T-cell (primary cell): ENCODE data around the gene COPS3. TPM values are rescaled to one million over a fixed set of nuclear protein-coding genes. Genes with fewer than 3 reads are reported as not detected.
"Not testable (repeated sequence)": the region's sequence is repeated elsewhere in the genome, so short reads cannot be mapped to it uniquely, and the experiment has no call there.

Source experiments
- ATAC-seq, 4 experiments: fragments of 200-7000 bp in 3 of 4; fragments of 150-1000 bp in 1 of 4; cut with Tn5 transposase; replicated peaks in 1 of 4; 1 replicate in 3 of 4; 2 replicates in 1 of 4; pipeline ENCODE4 v1.10.0; 2021; ENCODE audit warnings: moderate library complexity in 3 of 4, mild to moderate bottlenecking in 2 of 4, moderate number of reproducible peaks in 1 of 4
- CTCF ChIA-PET, 2 donors: fragments of 300-600 bp; sonication (Branson Sonifier 250); formaldehyde crosslinking; loops; one replicate each; lab custom pipeline; 2022; ENCODE audit warnings: antibody characterized with exemption in 2 of 2; lab: Charles Lee
- POLR2A ChIA-PET, 2 donors: fragments of 300-600 bp; sonication (Branson Sonifier 250); formaldehyde crosslinking; loops; one replicate each; lab custom pipeline; 2022; ENCODE audit warnings: antibody characterized with exemption in 2 of 2; lab: Charles Lee
- DNase-seq, 35 experiments: peaks; one replicate each; pipeline versions ENCODE4 v3.0.0 to v3.0.0-alpha.2; 2013 to 2023
- H3K27ac ChIP-seq: one replicate; pipeline ENCODE4 v1.5.1; 2013; ENCODE audit warnings: low read length
- H3K27me3 ChIP-seq, 2 experiments: replicated peaks in 1 of 2; 1 replicate in 1 of 2; 2 replicates in 1 of 2; pipeline versions ENCODE4 v1.6.1 to v1.7.0; 2013; ENCODE audit warnings: low read length in 1 of 2, mixed read lengths in 1 of 2; ENCODE audit not compliant: control insufficient read depth in 2 of 2, insufficient read depth in 2 of 2; ENCODE audit errors: extremely low read depth in 1 of 2
- H3K36me3 ChIP-seq, 2 donors: 1 replicate in 1 of 2; 2 replicates in 1 of 2; pipeline versions ENCODE4 v1.6.1 to v1.7.0; 2013; ENCODE audit warnings: low read length in 1 of 2; ENCODE audit not compliant: control insufficient read depth in 2 of 2, insufficient read depth in 1 of 2; ENCODE audit errors: extremely low read depth in 1 of 2
- H3K4me1 ChIP-seq, 2 experiments: 1 replicate in 1 of 2; 2 replicates in 1 of 2; pipeline versions ENCODE4 v1.6.1 to v1.7.0; 2013; ENCODE audit warnings: low read length in 2 of 2, mixed read lengths in 1 of 2; ENCODE audit not compliant: insufficient read depth in 2 of 2, control insufficient read depth in 1 of 2; ENCODE audit errors: extremely low read depth in 1 of 2
- H3K4me3 ChIP-seq, 2 donors: 1 replicate in 1 of 2; 2 replicates in 1 of 2; pipeline versions ENCODE4 v1.5.1 to v1.7.0; 2013; ENCODE audit warnings: mild to moderate bottlenecking in 2 of 2, low read length in 1 of 2, moderate library complexity in 1 of 2; ENCODE audit not compliant: control insufficient read depth in 1 of 2; ENCODE audit errors: extremely low read depth in 1 of 2
- H3K9me3 ChIP-seq: 2 replicates; pipeline ENCODE4 v1.7.0; 2013
- H3K27ac Mint-ChIP-seq, 2 donors: one replicate each; pipeline ENCODE4 v1.8.0; 2020 to 2021; ENCODE audit warnings: mild to moderate bottlenecking in 2 of 2, mixed read lengths in 2 of 2
- H3K27me3 Mint-ChIP-seq, 2 donors: one replicate each; pipeline ENCODE4 v1.8.0; 2021 to 2022; ENCODE audit warnings: mixed read lengths in 2 of 2
- H3K36me3 Mint-ChIP-seq: one replicate; pipeline ENCODE4 v1.8.0; 2021; ENCODE audit warnings: mixed read lengths
- H3K4me1 Mint-ChIP-seq, 3 donors: one replicate each; pipeline ENCODE4 v1.8.0; 2020 to 2022; ENCODE audit warnings: mixed read lengths in 3 of 3, mild to moderate bottlenecking in 1 of 3
- H3K4me3 Mint-ChIP-seq, 3 donors: one replicate each; pipeline ENCODE4 v1.8.0; 2020 to 2022; ENCODE audit warnings: mild to moderate bottlenecking in 3 of 3, mixed read lengths in 3 of 3, moderate library complexity in 3 of 3
- H3K9me3 Mint-ChIP-seq, 3 donors: one replicate each; pipeline ENCODE4 v1.8.0; 2020 to 2022; ENCODE audit warnings: mixed read lengths in 3 of 3
- WGBS: methylation state at CpG from one replicate; pipeline ENCODE4 v1.1.5; 2013; ENCODE audit warnings: missing lambda C conversion rate; ENCODE audit not compliant: insufficient coverage; 5-methylcytosine and 5-hydroxymethylcytosine counted together
- total RNA-seq, 35 experiments: library from RNA in 6 of 35; stranded (reverse) in 6 of 35; fragments of 120-200 nt in 1 of 35; gene quantifications; one replicate each; pipeline versions ENCODE4 v1.2.1 to v1.2.4 and lab custom pipeline; 2013 to 2026

Gene COPS3
- total RNA-seq, 5 donors from 2014 or later (not counting 1 experiment from before 2014, with no cell fraction given): 50.7 to 77.2 (median 55.6) TPM

- not testable (repeated sequence) for DNase-seq, H3K9me3 Mint-ChIP-seq, H3K27ac ChIP-seq, H3K27me3 Mint-ChIP-seq, ATAC-seq, H3K27ac Mint-ChIP-seq, H3K4me3 ChIP-seq, H3K9me3 ChIP-seq, H3K27me3 ChIP-seq, H3K4me3 Mint-ChIP-seq
- ChIA-PET CTCF (interaction anchor here in 1 of 2 donors (0.6 kb wide), 1 partner anchor 114 kb away, joined by 6 read pairs; no protein-coding TSS in a partner anchor), POLR2A (interaction anchor here in 1 of 2 donors (0.6 kb wide), 1 partner anchor 249 kb away, joined by 4 read pairs; no protein-coding TSS in a partner anchor)
- WGBS: 90% methylated on average over 2 of the region's 5 CpGs
- Histone ChIP-seq H3K4me1 (peaks cover 16 to 25% of the 10 kb centered on the region in 2 experiments), H3K36me3 (peaks cover 0 to 26% of the 10 kb centered on the region in 2 donors)
- H3K4me1 Mint-ChIP-seq: peaks cover 45 to 52% (median 51%) of the 10 kb centered on the region in 3 donors
- H3K36me3 Mint-ChIP-seq: peaks cover 11% of the 10 kb centered on the region
These were observed 3.6 kb downstream of the COPS3 start for GRCh38 chr17:17277431-17277830.

GRCh38 chr17:17275971-17276370 is 5.1 kb downstream of the COPS3 start:
- DNase-seq (no peak), ATAC-seq (no peak)
- Mint-ChIP-seq H3K36me3 (peaks cover 11% of the 10 kb centered on the region), H3K9me3 (no peaks in the 10 kb centered on the region), H3K27me3 (no peaks in the 10 kb centered on the region), H3K4me3 (no peak overlapping the region), H3K27ac (no peak overlapping the region), H3K4me1 (peaks cover 36 to 38% (median 37%) of the 10 kb centered on the region in 3 donors)
- no peak overlapping the region for H3K4me3 ChIP-seq
- ChIA-PET POLR2A (interaction anchor here in 1 of 2 donors (1.0 kb wide), 1 partner anchor 35 kb away, joined by 3 read pairs; no protein-coding TSS in a partner anchor), CTCF (interaction anchor here (0.6 kb wide), 2 partner anchors 20 to 75 kb away, joined by 3 to 4 read pairs; no protein-coding TSS in a partner anchor)
- H3K4me1 ChIP-seq: peaks cover 10 to 17% of the 10 kb centered on the region in 2 experiments
- 63% methylated on average over 4 of the region's 6 CpGs for WGBS
- no peak overlapping the region for H3K27ac ChIP-seq
- no peaks in the 10 kb centered on the region for H3K27me3 ChIP-seq
- peaks cover 0 to 32% of the 10 kb centered on the region in 2 donors for H3K36me3 ChIP-seq
- no peaks in the 10 kb centered on the region for H3K9me3 ChIP-seq

GRCh38 chr17:17269926-17270773 is 10.9 kb downstream of the COPS3 start:
- POLR2A ChIA-PET: no interaction called here
- CTCF ChIA-PET: interaction anchor here (0.5 to 1.1 kb wide), 4 partner anchors 11 to 760 kb away, joined by 3 to 8 read pairs (median 5); partner anchors contain the start of gene COPS3 (in 1 of the 2)
- Mint-ChIP-seq H3K27me3 (no peaks in the 10 kb centered on the region), H3K4me1 (peaks cover 2 to 5% (median 4%) of the 10 kb centered on the region in 3 donors), H3K27ac (no peak overlapping the region), H3K9me3 (no peaks in the 10 kb centered on the region), H3K36me3 (peaks cover 35% of the 10 kb centered on the region), H3K4me3 (no peak overlapping the region)
- Histone ChIP-seq H3K4me1 (no peaks in the 10 kb centered on the region), H3K36me3 (peaks cover 3 to 56% of the 10 kb centered on the region in 2 donors), H3K4me3 (no peak overlapping the region), H3K27ac (no peak overlapping the region), H3K9me3 (no peaks in the 10 kb centered on the region), H3K27me3 (no peaks in the 10 kb centered on the region)
- ATAC-seq (no peak), DNase-seq (peak in 12 of 35 experiments; percentile 4 to 31 (median 21))
- 100% methylated on average over 1 of the region's 9 CpGs for WGBS

DNA sequence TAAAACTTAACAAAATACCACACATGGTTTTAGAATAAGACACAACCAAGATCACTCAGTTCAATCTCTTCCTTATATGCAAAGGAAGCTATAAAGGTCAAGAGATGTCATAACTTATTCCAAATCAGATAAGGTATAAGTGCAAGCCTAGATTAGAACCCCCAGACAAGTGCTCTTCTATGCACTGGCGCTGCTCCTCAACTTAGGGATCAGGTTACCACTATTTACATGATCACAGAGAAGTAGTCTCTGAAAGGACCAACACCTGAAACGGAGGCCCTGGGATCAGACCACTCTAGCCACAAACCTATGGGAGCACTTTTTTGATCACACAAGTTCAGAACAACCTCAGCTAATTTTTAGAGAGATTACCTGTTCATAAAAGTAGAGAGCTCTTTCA is 16.6 kb downstream of the COPS3 start:
- H3K4me1 Mint-ChIP-seq: no peaks in the 10 kb centered on the region
- H3K4me3 Mint-ChIP-seq: no peak overlapping the region
- Histone ChIP-seq H3K4me1 (no peaks in the 10 kb centered on the region), H3K4me3 (no peak overlapping the region), H3K27ac (no peak overlapping the region), H3K27me3 (no peaks in the 10 kb centered on the region), H3K36me3 (peaks cover 3 to 59% of the 10 kb centered on the region in 2 donors), H3K9me3 (no peaks in the 10 kb centered on the region)
- ATAC-seq (no peak), DNase-seq (no peak)
- H3K9me3 Mint-ChIP-seq: no peaks in the 10 kb centered on the region
- no peaks in the 10 kb centered on the region for H3K27me3 Mint-ChIP-seq
- no CpG with 5 or more reads among the region's 2 CpGs for WGBS
- ChIA-PET CTCF (interaction anchor here in 1 of 2 donors (0.6 kb wide), 1 partner anchor 151 kb away, joined by 10 read pairs; no protein-coding TSS in a partner anchor), POLR2A (no interaction called here)
- H3K27ac Mint-ChIP-seq: no peak overlapping the region
- peaks cover 41% of the 10 kb centered on the region for H3K36me3 Mint-ChIP-seq

GRCh38 chr17:17258998-17259397 is 22.0 kb downstream of the COPS3 start:
- Mint-ChIP-seq H3K4me1 (peaks cover 0 to 2% (median 0%) of the 10 kb centered on the region in 3 donors), H3K27ac (no peak overlapping the region), H3K27me3 (no peaks in the 10 kb centered on the region), H3K9me3 (no peaks in the 10 kb centered on the region), H3K4me3 (peak overlapping the region in 1 of 3 donors; percentile 17), H3K36me3 (peaks cover 46% of the 10 kb centered on the region)
- Histone ChIP-seq H3K27me3 (no peaks in the 10 kb centered on the region), H3K27ac (no peak overlapping the region), H3K4me3 (no peak overlapping the region), H3K4me1 (no peaks in the 10 kb centered on the region), H3K9me3 (no peaks in the 10 kb centered on the region), H3K36me3 (peaks cover 7 to 65% of the 10 kb centered on the region in 2 donors)
- no peak for DNase-seq
- 100% methylated on average over 4 of the region's 4 CpGs for WGBS
- no peak for ATAC-seq
- POLR2A ChIA-PET: interaction anchor here in 1 of 2 donors (0.6 to 0.8 kb wide), 2 partner anchors 15 to 64 kb away, joined by 3 read pairs; no protein-coding TSS in a partner anchor
- CTCF ChIA-PET: interaction anchor here in 1 of 2 donors (0.5 kb wide), 1 partner anchor 61 kb away, joined by 5 read pairs; no protein-coding TSS in a partner anchor

DNA sequence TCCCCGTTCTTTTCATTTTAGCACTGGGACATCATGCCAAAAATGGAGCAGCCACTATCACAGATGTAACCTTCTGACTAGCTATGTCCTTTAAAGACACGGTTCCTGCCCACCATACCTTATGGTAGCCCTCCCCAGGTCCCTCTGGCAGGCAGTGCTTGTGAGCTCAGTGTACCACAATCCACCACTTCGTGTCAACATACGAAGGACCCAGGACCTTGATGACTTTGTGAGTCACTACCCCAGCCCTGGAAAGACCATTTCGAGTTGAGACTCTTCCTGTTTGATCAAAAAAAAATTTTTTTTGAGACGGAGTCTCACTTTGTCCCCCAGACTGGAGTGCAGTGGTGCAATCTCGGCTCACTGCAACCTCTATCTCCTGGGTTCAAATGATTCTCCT is 23.0 kb downstream of the COPS3 start:
- no peak overlapping the region for H3K27ac Mint-ChIP-seq
- ATAC-seq (no peak), DNase-seq (no peak)
- no peaks in the 10 kb centered on the region for H3K4me1 ChIP-seq
- H3K9me3 Mint-ChIP-seq: no peaks in the 10 kb centered on the region
- no peaks in the 10 kb centered on the region for H3K27me3 ChIP-seq
- no peak overlapping the region for H3K4me3 Mint-ChIP-seq
- H3K9me3 ChIP-seq: no peaks in the 10 kb centered on the region
- peaks cover 49% of the 10 kb centered on the region for H3K36me3 Mint-ChIP-seq
- ChIA-PET CTCF (no interaction called here), POLR2A (interaction anchor here in 1 of 2 donors (0.7 kb wide), 1 partner anchor 30 kb away, joined by 3 read pairs; no protein-coding TSS in a partner anchor)
- 88% methylated on average over 7 of the region's 7 CpGs for WGBS
- H3K4me1 Mint-ChIP-seq: peaks cover 0 to 6% (median 4%) of the 10 kb centered on the region in 3 donors
- no peak overlapping the region for H3K4me3 ChIP-seq
- H3K27me3 Mint-ChIP-seq: no peaks in the 10 kb centered on the region
- H3K36me3 ChIP-seq: peaks cover 12 to 70% of the 10 kb centered on the region in 2 donors
- H3K27ac ChIP-seq: no peak overlapping the region
